CD4-positive, alpha-beta T cell treated with Interleukin-21 for 1 hour (primary cell): ENCODE measurements around the gene ACRV1.
A peak's percentile ranks its signal among the peaks of the same experiment; 100 is the strongest.

ENCODE experiments used
- DNase-seq: peaks from one replicate; pipeline ENCODE4 v3.0.0-alpha.2; 2020

The ACRV1 gene

GRCh38 chr11:125649465-125650166 lies 31.0 kb downstream of the ACRV1 start:
- DNase-seq: peak; percentile 14

DNA sequence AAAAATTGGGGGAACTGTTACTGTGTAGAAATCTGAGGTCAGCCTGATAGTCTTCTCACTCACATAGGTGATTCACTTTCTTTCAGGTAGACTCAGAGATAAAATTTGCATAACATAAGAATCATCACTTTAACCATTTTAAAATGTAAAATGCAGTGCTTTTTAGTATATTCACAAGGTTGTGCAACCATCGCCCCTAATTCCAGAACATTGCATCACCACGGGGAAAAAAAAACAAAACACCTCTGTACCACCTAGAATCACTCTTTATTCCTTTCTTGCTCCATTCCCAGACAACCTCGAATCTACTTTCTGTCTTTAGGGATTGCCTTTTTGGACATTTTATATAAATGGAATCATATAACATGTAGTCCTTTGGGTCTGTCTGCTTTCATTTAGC lies 34.8 kb downstream of the ACRV1 start:
- no peak for DNase-seq

- DNase-seq: no peak
Observed at GRCh38 chr11:125638315-125638714, 42.3 kb downstream of the ACRV1 start.

GRCh38 chr11:125637840-125638239 lies 42.8 kb downstream of the ACRV1 start:
- no peak for DNase-seq

- no peak for DNase-seq
Observed at GRCh38 chr11:125627236-125627910, 53.3 kb downstream of the ACRV1 start.

DNA sequence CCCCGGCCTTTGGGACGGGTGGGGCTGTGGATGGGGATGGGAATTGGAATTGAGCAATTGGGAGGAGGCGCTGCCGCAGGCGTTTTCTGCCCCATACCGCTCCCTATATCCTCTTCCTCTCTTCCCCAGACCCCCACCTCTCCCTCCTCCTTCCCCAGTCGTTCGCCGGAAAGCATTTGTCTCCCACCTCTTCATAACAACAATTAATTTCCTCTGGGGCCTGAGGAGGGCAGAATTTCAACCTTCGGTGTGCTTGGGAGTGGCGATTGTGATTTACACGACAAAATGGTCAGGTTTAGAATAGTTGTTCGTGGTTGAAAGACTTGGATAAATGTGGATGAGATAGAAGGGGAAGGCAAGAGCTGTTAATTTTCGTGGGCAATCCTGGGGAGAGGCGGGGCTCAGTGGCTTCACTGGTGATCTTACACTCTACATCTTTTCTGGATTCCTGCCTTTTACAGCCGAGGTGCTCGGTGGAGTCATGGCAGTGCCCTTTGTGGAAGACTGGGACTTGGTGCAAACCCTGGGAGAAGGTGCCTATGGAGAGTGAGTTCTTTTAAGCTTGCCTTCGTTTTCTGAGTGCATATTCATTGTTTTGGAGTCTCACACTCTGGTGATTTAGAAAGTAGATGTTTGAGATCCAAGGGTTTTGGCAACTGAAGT lies 54.2 kb downstream of the ACRV1 start:
- DNase-seq: peak; percentile 52

GRCh38 chr11:125625630-125626287 lies 54.9 kb downstream of the ACRV1 start:
- DNase-seq: peak; percentile 86

GRCh38 chr11:125625225-125625629 lies 55.4 kb downstream of the ACRV1 start:
- DNase-seq: no peak

DNA sequence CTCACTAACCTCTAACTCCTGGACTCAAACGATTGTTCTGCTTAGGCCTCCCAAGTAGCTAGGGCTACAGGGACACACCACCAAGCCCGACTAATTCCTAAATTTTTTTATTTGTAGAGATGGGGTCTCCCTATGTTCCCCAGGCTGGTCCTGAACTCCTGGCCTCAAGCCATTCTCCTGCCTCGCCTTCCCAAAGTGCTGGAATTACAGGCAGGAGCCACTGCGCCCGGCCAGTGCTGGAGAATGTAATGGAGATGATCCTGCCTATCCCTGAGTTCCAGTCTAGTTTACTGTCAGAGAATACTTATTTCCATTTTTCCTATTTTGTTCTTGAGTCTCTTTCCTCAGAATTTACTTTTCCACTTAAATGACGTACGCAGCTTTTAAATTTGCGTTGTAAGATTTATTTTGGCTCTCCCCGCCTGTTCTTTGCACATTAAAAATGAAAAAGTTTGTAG lies 55.9 kb downstream of the ACRV1 start, which contains the start of gene CHEK1:
CHEK1 (plus strand) TSS at position 408 of the 458 bp plus-strand sequence. CDS start 1,606 bp downstream, outside the sequence.
- no peak for DNase-seq

DNA sequence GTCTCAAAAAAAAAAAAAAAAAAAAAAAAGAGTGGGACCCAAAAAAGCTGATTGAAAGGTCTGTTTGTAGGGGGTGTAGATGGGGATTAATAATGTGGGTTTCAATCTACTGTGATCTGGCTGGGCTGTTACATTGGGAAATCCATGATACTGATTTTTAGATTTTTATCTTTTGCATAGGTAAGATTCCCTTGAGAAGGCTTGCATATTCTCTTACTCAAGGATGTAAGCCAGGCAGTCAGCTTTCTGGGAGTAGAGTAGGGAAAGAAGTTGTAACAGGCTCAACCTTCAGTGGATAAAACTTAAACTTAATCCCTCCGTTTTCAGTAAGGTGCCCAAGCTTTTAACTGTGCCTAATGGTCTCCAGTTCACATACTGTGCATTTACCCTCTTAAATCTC lies 57.6 kb downstream of the ACRV1 start:
- DNase-seq: no peak

- DNase-seq: no peak
Observed at GRCh38 chr11:125621995-125622394, 58.7 kb downstream of the ACRV1 start.
